Endodermal cell (in vitro differentiated cells): ENCODE measurements around the gene NID1. TPM values are rescaled to one million over a fixed set of nuclear protein-coding genes. Genes with fewer than 3 reads are reported as not detected.

Experiments used
- DNase-seq: peaks from one replicate; pipeline ENCODE4 v3.0.0-alpha.2; 2017
- H3K27ac ChIP-seq: 2 replicates; pipeline ENCODE4 v1.5.1; 2013; ENCODE audit warnings: mild to moderate bottlenecking, low read depth, low read length, moderate library complexity
- H3K27me3 ChIP-seq: 2 replicates; pipeline ENCODE4 v1.6.1; 2013; ENCODE audit warnings: mild to moderate bottlenecking, low read length, moderate library complexity; ENCODE audit not compliant: insufficient read depth, control insufficient read depth, poor library complexity, severe bottlenecking
- H3K36me3 ChIP-seq: 2 replicates; pipeline ENCODE4 v1.7.0; 2013; ENCODE audit warnings: mild to moderate bottlenecking, low read length, moderate library complexity; ENCODE audit not compliant: control insufficient read depth, insufficient read depth
- H3K4me1 ChIP-seq: one replicate; pipeline ENCODE4 v1.7.0; 2013; ENCODE audit warnings: low read length; ENCODE audit not compliant: control insufficient read depth, insufficient read depth
- H3K4me3 ChIP-seq: 2 replicates; pipeline ENCODE4 v1.5.1; 2013; ENCODE audit warnings: mild to moderate bottlenecking, low read length, moderate library complexity
- H3K9ac ChIP-seq: 2 replicates; pipeline ENCODE4 v1.6.1; 2013; ENCODE audit warnings: mild to moderate bottlenecking, low read length, moderate library complexity; ENCODE audit not compliant: poor library complexity, severe bottlenecking; ENCODE audit errors: extremely low read depth
- H3K9me3 ChIP-seq: 2 replicates; pipeline ENCODE4 v1.6.1; 2013; ENCODE audit warnings: mild to moderate bottlenecking, low read length, moderate library complexity; ENCODE audit not compliant: control insufficient read depth
- H3K27ac Mint-ChIP-seq: 2 replicates; pipeline ENCODE4 v1.8.0; 2020; ENCODE audit warnings: mixed read lengths
- H3K27me3 Mint-ChIP-seq: 2 replicates; pipeline ENCODE4 v1.8.0; 2021; ENCODE audit warnings: mild to moderate bottlenecking, mixed read lengths; ENCODE audit not compliant: insufficient read depth
- H3K36me3 Mint-ChIP-seq: 2 replicates; pipeline ENCODE4 v1.8.0; 2020; ENCODE audit warnings: low read depth, mixed read lengths
- H3K4me1 Mint-ChIP-seq: 2 replicates; pipeline ENCODE4 v1.8.0; 2020; ENCODE audit warnings: mixed read lengths
- H3K4me3 Mint-ChIP-seq: 2 replicates; pipeline ENCODE4 v1.8.0; 2020; ENCODE audit warnings: mild to moderate bottlenecking, moderate library complexity, mixed read lengths
- H3K9me3 Mint-ChIP-seq: 2 replicates; pipeline ENCODE4 v1.8.0; 2020; ENCODE audit warnings: mild to moderate bottlenecking, mixed read lengths
- CTCF ChIP-seq: fragments of 200-600 bp; sonication (generic); conservative IDR thresholded peaks from 2 replicates; pipeline ENCODE4 v1.5.0; 2021; ENCODE audit warnings: antibody characterized with exemption, mild to moderate bottlenecking
- WGBS, 2 experiments: methylation state at CpG; one replicate each; pipeline versions ENCODE4 v1.1.5 to v1.1.7; 2013; ENCODE audit warnings: missing lambda C conversion rate in 2 of 2, mixed read lengths in 1 of 2; ENCODE audit not compliant: insufficient coverage in 1 of 2, insufficient read length in 1 of 2; 5-methylcytosine and 5-hydroxymethylcytosine counted together
- total RNA-seq, 2 donors: library from RNA; stranded (reverse); fragmentation: NEBNext Ultra II Directional in 1 of 2; extraction: Animal tissue kit (Norgen Biotek cat#: 25700) in 1 of 2; gene quantifications; 2 replicates in 1 of 2; 3 replicates in 1 of 2; pipeline ENCODE4 v1.2.1, GENCODE V29; 2021

Gene NID1
- total RNA-seq, 2 donors from 2014 or later, result 12.7 to 18.3 TPM

DNA sequence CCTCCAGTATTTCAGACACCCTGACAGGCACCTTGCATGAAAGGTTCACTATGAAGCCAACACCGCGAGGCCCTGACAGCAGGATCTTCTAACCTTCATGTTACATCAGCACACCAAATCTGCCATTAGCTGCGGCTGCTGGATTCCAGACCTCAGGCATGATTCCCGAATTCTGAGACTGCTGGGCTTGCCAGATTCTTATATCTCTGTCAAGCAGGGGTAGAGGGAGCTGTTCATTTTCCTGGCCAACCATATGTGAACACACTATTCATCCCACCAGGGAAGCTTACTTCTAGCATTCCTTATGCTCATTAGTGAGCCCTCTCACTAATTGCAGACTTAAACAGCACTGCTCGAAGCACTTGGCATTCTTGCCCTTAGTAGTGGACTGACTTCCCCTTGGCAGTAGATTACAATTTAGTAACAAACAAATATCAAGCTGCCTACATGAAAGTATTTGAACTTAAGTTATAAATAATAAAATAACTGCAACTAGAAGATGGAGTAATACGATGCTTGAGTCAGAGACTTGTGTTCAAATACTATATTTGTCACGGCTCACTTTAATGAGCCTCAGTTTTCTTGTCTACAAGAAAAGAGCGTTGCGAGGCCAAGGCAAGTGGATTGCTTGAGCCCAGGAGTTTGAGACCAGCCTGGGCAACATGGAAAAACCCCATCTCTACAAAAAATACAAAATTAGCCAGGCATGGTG, 43.3 kb downstream of the NID1 start:
- Histone ChIP-seq H3K9me3 (no peaks in the 10 kb centered on the region), H3K27ac (no peak overlapping the region), H3K4me3 (no peak overlapping the region), H3K36me3 (no peaks in the 10 kb centered on the region), H3K4me1 (no peaks in the 10 kb centered on the region), H3K9ac (no peak overlapping the region), H3K27me3 (no peaks in the 10 kb centered on the region)
- WGBS, 2 experiments, result 91 to 98% methylated on average over 6 to 9 of the region's 9 CpGs
- no peak for DNase-seq
- no peaks in the 10 kb centered on the region for H3K9me3 Mint-ChIP-seq
- H3K4me1 Mint-ChIP-seq, result no peaks in the 10 kb centered on the region
- peak overlapping the region; percentile 38 for H3K27ac Mint-ChIP-seq
- H3K27me3 Mint-ChIP-seq, result no peaks in the 10 kb centered on the region
- no peak for TF ChIP-seq CTCF
- no peak overlapping the region for H3K4me3 Mint-ChIP-seq
- peaks cover 2% of the 10 kb centered on the region for H3K36me3 Mint-ChIP-seq

GRCh38 chr1:236020359-236021219, 44.3 kb downstream of the NID1 start:
- Histone ChIP-seq H3K9me3 (no peaks in the 10 kb centered on the region), H3K36me3 (no peaks in the 10 kb centered on the region), H3K27me3 (no peaks in the 10 kb centered on the region), H3K9ac (no peak overlapping the region), H3K27ac (no peak overlapping the region), H3K4me3 (no peak overlapping the region), H3K4me1 (no peaks in the 10 kb centered on the region)
- no peak for TF ChIP-seq CTCF
- Mint-ChIP-seq H3K4me1 (no peaks in the 10 kb centered on the region), H3K27ac (no peak overlapping the region), H3K36me3 (peaks cover 2% of the 10 kb centered on the region), H3K9me3 (no peaks in the 10 kb centered on the region), H3K27me3 (no peaks in the 10 kb centered on the region), H3K4me3 (no peak overlapping the region)
- DNase-seq, result no peak
- 92 to 95% methylated on average over 12 to 20 of the region's 20 CpGs for WGBS, 2 experiments

DNA sequence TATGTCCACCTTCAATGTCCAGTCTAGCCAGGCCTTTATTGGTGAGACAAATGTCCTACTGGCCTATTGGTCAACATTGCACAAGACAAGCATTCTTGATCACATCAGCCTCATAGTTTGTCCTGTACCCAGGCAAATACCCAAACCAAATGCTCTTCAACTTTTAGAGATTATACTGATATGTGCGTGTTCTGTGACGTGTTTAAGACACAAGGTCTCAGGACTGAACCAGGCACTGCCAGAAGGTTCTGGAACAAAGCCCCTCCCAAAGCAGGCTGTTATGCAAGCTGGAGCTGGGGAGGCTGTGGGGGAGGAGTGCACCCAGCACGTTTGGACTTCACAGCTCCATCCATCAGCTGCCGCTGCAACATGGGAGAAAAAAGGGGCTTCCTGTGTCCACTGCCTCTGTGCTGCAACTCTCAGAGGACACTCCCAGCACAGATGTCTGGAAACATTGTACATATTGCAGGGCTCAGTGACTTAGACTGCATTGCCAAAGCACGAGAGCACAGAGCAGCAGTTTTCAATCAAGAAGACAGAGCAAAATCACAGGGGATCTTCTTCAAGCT, 45.9 kb downstream of the NID1 start:
- WGBS, 2 experiments, result 76 to 90% methylated on average over 5 of the region's 5 CpGs

More for the DNA sequence above, 45.9 kb downstream of the NID1 start:
- no peaks in the 10 kb centered on the region for H3K36me3 ChIP-seq
- Mint-ChIP-seq H3K36me3 (peaks cover 2% of the 10 kb centered on the region), H3K27ac (no peak overlapping the region), H3K4me3 (no peak overlapping the region), H3K27me3 (no peaks in the 10 kb centered on the region), H3K4me1 (no peaks in the 10 kb centered on the region), H3K9me3 (no peaks in the 10 kb centered on the region)
- H3K27ac ChIP-seq, result no peak overlapping the region
- DNase-seq, result no peak
- H3K4me1 ChIP-seq, result no peaks in the 10 kb centered on the region
- TF ChIP-seq CTCF, result no peak
- H3K9ac ChIP-seq, result no peak overlapping the region
- H3K9me3 ChIP-seq, result no peaks in the 10 kb centered on the region
- H3K4me3 ChIP-seq, result no peak overlapping the region
- H3K27me3 ChIP-seq, result no peaks in the 10 kb centered on the region
